Measurements from ENCODE around the gene C4A. TPM values are rescaled to one million over a fixed set of nuclear protein-coding genes. Genes with fewer than 3 reads are reported as not detected.

C4A gene
- total and polyA plus RNA-seq, 2 of the 8 experiments (the other 6 are each of a cell fraction or from before 2014, with no cell fraction given) = 0.62 to 2.4 TPM

DNA sequence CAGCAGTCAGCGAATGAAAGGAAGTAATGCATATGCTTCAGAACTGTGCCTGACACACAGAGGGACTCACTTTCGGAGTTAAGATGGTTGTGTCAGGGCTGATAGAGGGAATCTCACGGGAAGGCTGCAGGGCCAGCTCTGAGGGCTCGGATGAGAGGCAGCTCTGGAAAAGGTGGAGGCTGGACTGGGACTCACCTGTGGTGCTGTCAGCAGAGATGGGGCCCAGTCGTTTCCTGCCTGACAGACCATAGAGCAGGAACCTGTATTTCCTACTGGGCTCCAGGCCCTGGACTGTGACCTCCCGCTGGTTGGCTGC lies 65.6 kb downstream of the C4A start:
- H3K23ac ChIP-seq (ENCODE audit: insufficient read length) = no peak overlapping the region
- ChIA-PET CTCF (ENCODE audit: partially characterized antibody) (interaction anchor here (0.5 to 4.9 kb wide), 25 partner anchors 9 to 1511 kb away, joined by 3 to 38 read pairs (median 5); partner anchors contain the start of genes CFB, CYP21A2 and DXO), POLR2A (ENCODE audit: partially characterized antibody) (interaction anchor here (0.6 to 3.1 kb wide), 4 partner anchors 28 to 122 kb away, joined by 3 to 14 read pairs (median 4); partner anchors contain the start of gene DXO)
- 89% methylated on average over 6 of the region's 6 CpGs; no CpG with 5 or more reads in 1 of the 2 experiments for WGBS, 2 experiments (ENCODE audit: extremely low coverage in 1 of 2, insufficient coverage in 1 of 2, insufficient read length in 1 of 2, insufficient replicate concordance in 2 of 2, low coverage in 1 of 2, low lambda C conversion rate in 2 of 2, missing lambda C conversion rate in 1 of 2)
- H2BK15ac ChIP-seq (ENCODE audit: low read length) = peak overlapping the region; percentile 72; the same call in 1 of the 2 replicates
- H3K18ac ChIP-seq (ENCODE audit: extremely low read depth, low read length) = no peak overlapping the region
- H3K4me3 ChIP-seq (ENCODE audit: extremely low read depth in 1 of 4, insufficient read depth in 2 of 4, low read depth in 3 of 4, low read length in 4 of 4) = no peak overlapping the region
- no peak overlapping the region for H2BK120ac ChIP-seq (replicated peaks; ENCODE audit: low read depth, low read length)
- no peaks in the 10 kb centered on the region for H4K20me1 ChIP-seq (replicated peaks in 1 of 2; ENCODE audit: control insufficient read depth in 1 of 2, insufficient read depth in 2 of 2, low read length in 2 of 2)
- no peak overlapping the region for H3K56ac ChIP-seq (replicated peaks; ENCODE audit: insufficient read length, low read depth, low read length)
- no peak overlapping the region for H3K4ac ChIP-seq (replicated peaks; ENCODE audit: insufficient read length, low read depth, low read length)
- H2AFZ ChIP-seq (ENCODE audit: low read length) = no peak overlapping the region
- no peak overlapping the region; the same call in 1 of the 2 replicates for H4K8ac ChIP-seq (ENCODE audit: extremely low read depth, insufficient read depth, low read length)
- H3K4me2 ChIP-seq (ENCODE audit: insufficient read depth in 1 of 2, low read depth in 2 of 2, low read length in 2 of 2) = no peak overlapping the region
- H3K27me3 ChIP-seq (replicated peaks in 1 of 4; ENCODE audit: control insufficient read depth in 3 of 4, extremely low read depth in 1 of 4, insufficient read depth in 3 of 4, low read length in 3 of 4) = no peaks in the 10 kb centered on the region
- FAIRE-seq (no peak), DNase-seq (ENCODE audit: low read depth in 1 of 2, low spot score in 2 of 2) (no peak)
- no peak overlapping the region; the same call in 1 of the 2 replicates for H2BK5ac ChIP-seq (ENCODE audit: low read depth, low read length)
- no peak overlapping the region for H2AK5ac ChIP-seq (ENCODE audit: low read depth, low read length)
- no peaks in the 10 kb centered on the region for H3K79me1 ChIP-seq (ENCODE audit: low read depth, low read length)
- no peak overlapping the region for H3K14ac ChIP-seq (ENCODE audit: insufficient read length)
- no peak overlapping the region for H2BK20ac ChIP-seq (ENCODE audit: low read length)
- no peak overlapping the region for H3K9ac ChIP-seq (replicated peaks in 1 of 4; ENCODE audit: extremely low read depth in 1 of 4, low read depth in 3 of 4, low read length in 3 of 4)
- no peaks in the 10 kb centered on the region for H3K36me3 ChIP-seq (ENCODE audit: control insufficient read depth in 2 of 4, insufficient read depth in 4 of 4, low read length in 3 of 4)
- H2BK12ac ChIP-seq (ENCODE audit: low read depth, low read length) = peak overlapping the region; percentile 63; the same call in 1 of the 2 replicates
- H3K27ac ChIP-seq (ENCODE audit: low read depth, low read length) = no peak overlapping the region
- H4K91ac ChIP-seq (replicated peaks; ENCODE audit: insufficient read length, low read length) = no peak overlapping the region
- peaks cover 0 to 7% (median 4%) of the 10 kb centered on the region in 4 experiments; a peak in 4 of 7 replicates for H3K4me1 ChIP-seq (replicated peaks in 1 of 4; ENCODE audit: control insufficient read depth in 3 of 4, insufficient read depth in 4 of 4, low read length in 3 of 4)
- peaks cover 1% of the 10 kb centered on the region; the same call in 1 of the 2 replicates for H3K23me2 ChIP-seq (ENCODE audit: low read depth, low read length)
- H3K9me3 ChIP-seq (ENCODE audit: insufficient read depth in 2 of 2, low read depth in 1 of 2, low read length in 1 of 2) = no peaks in the 10 kb centered on the region
- no peak overlapping the region for H4K5ac ChIP-seq (ENCODE audit: insufficient read length, low read depth, low read length)
- no peaks in the 10 kb centered on the region for H3K79me2 ChIP-seq (ENCODE audit: control insufficient read depth in 1 of 2, insufficient read depth in 2 of 2, low read length in 2 of 2)
- TF ChIP-seq KDM1A (IDR thresholded peaks at IDR 0.05; ENCODE audit: borderline replicate concordance, low read length) (no peak), KDM4A (IDR thresholded peaks at IDR 0.05; ENCODE audit: low read depth, low read length, severe bottlenecking) (no peak), TCF12 (IDR thresholded peaks at IDR 0.05; ENCODE audit: low read depth, low read length) (no peak), GTF2F1 (IDR thresholded peaks at IDR 0.05; ENCODE audit: borderline replicate concordance, low read depth, low read length) (no peak), SIN3A (conservative IDR thresholded peaks at IDR 0.05 in 1 of 2, IDR thresholded peaks at IDR 0.05 in 1 of 2; ENCODE audit: low read depth in 1 of 2, low read length in 2 of 2) (no peak)

Data from H1 (cell line).